IMR-90 (cell line): ENCODE measurements around the gene THRA. TPM values are rescaled to one million over a fixed set of nuclear protein-coding genes. Genes with fewer than 3 reads are reported as not detected.

Source experiments
- ATAC-seq: fragments of 200-7000 bp; cut with Tn5 transposase; 2 replicates; pipeline ENCODE4 v1.9.1; 2020; ENCODE audit warnings: low read depth, mild to moderate bottlenecking, moderate library complexity
- BruUV-seq: library from RNA; stranded (reverse); fragments of 400-500 nt; replicated peaks from 2 replicates; lab custom pipeline; 2021; lab: Mats Ljungman, UMichigan
- CTCF ChIA-PET: fragments of 300-600 bp; formaldehyde crosslinking; extraction: SDS; loops from one replicate; lab custom pipeline; 2021; ENCODE audit warnings: antibody characterized with exemption; lab: Yijun Ruan, JAX
- POLR2A ChIA-PET: fragments of 300-600 bp; sonication (Branson Sonifier 250); formaldehyde crosslinking; loops from one replicate; lab custom pipeline; 2022; ENCODE audit warnings: antibody characterized with exemption; ENCODE audit not compliant: unreplicated experiment; lab: Charles Lee
- DNase-seq: peaks from one replicate; pipeline ENCODE4 v3.0.0; 2013
- H2AFZ ChIP-seq: replicated peaks from 2 replicates; pipeline ENCODE3; 2013; ENCODE audit warnings: low read length, mild to moderate bottlenecking; ENCODE audit not compliant: poor library complexity
- H2AK5ac ChIP-seq: 2 replicates; pipeline ENCODE4 v1.6.1; 2013; ENCODE audit warnings: low read depth, low read length, inconsistent platforms
- H2AK9ac ChIP-seq: replicated peaks from 2 replicates; pipeline ENCODE3; 2013; ENCODE audit warnings: mild to moderate bottlenecking, low read depth, low read length, moderate library complexity; ENCODE audit not compliant: poor library complexity
- H2BK120ac ChIP-seq: 2 replicates; pipeline ENCODE4 v1.6.1; 2013; ENCODE audit warnings: low read depth, low read length, inconsistent platforms
- H2BK15ac ChIP-seq: 3 replicates; pipeline ENCODE4 v1.6.1; 2013; ENCODE audit warnings: low read depth, low read length, inconsistent platforms
- H2BK20ac ChIP-seq: 2 replicates; pipeline ENCODE4 v1.6.1; 2013; ENCODE audit warnings: low read depth, mild to moderate bottlenecking, inconsistent platforms, low read length, moderate library complexity
- H2BK5ac ChIP-seq: 2 replicates; pipeline ENCODE4 v1.6.1; 2013; ENCODE audit warnings: mild to moderate bottlenecking, low read depth, low read length, inconsistent platforms; ENCODE audit not compliant: poor library complexity, severe bottlenecking
- H3K14ac ChIP-seq: replicated peaks from 2 replicates; pipeline ENCODE4 v1.6.1; 2013; ENCODE audit warnings: low read depth, low read length, inconsistent platforms
- H3K18ac ChIP-seq: 2 replicates; pipeline ENCODE4 v1.6.1; 2013; ENCODE audit warnings: low read depth, low read length, control low read depth
- H3K23ac ChIP-seq: 2 replicates; pipeline ENCODE4 v1.6.1; 2013; ENCODE audit warnings: low read depth, low read length, inconsistent platforms
- H3K27ac ChIP-seq: 2 replicates; pipeline ENCODE4 v1.5.1; 2013; ENCODE audit warnings: mild to moderate bottlenecking, control low read depth, low read length; ENCODE audit not compliant: insufficient read depth
- H3K27me3 ChIP-seq: 2 replicates; pipeline ENCODE4 v1.6.1; 2013; ENCODE audit warnings: low read length; ENCODE audit not compliant: control insufficient read depth, insufficient read depth
- H3K36me3 ChIP-seq: 2 replicates; pipeline ENCODE4 v1.6.1; 2013; ENCODE audit warnings: low read length, mixed read lengths; ENCODE audit not compliant: control insufficient read depth, insufficient read depth
- H3K4ac ChIP-seq: 2 replicates; pipeline ENCODE4 v1.6.1; 2013; ENCODE audit warnings: low read depth, low read length, inconsistent platforms
- H3K4me1 ChIP-seq: 2 replicates; pipeline ENCODE4 v1.6.1; 2013; ENCODE audit warnings: low read length, mixed read lengths; ENCODE audit not compliant: control insufficient read depth, insufficient read depth
- H3K4me2 ChIP-seq: 2 replicates; pipeline ENCODE4 v1.6.1; 2013; ENCODE audit warnings: low read depth, mild to moderate bottlenecking, control low read depth, low read length, moderate library complexity
- H3K4me3 ChIP-seq: 2 replicates; pipeline ENCODE4 v1.5.1; 2013; ENCODE audit warnings: low read depth, mild to moderate bottlenecking, control low read depth, low read length, moderate library complexity; ENCODE audit not compliant: insufficient read depth
- H3K56ac ChIP-seq: 2 replicates; pipeline ENCODE4 v1.6.1; 2013; ENCODE audit warnings: low read length, inconsistent platforms; ENCODE audit not compliant: insufficient read depth; ENCODE audit errors: extremely low read depth
- H3K79me1 ChIP-seq, 2 experiments: 2 replicates each; pipeline ENCODE4 v1.6.1; 2013; ENCODE audit warnings: low read length in 2 of 2, inconsistent platforms in 1 of 2, low read depth in 1 of 2
- H3K9ac ChIP-seq: 2 replicates; pipeline ENCODE4 v1.6.1; 2013; ENCODE audit warnings: low read depth, low read length, control low read depth
- H3K9me1 ChIP-seq: 2 replicates; pipeline ENCODE4 v1.6.1; 2013; ENCODE audit warnings: low read length, inconsistent platforms; ENCODE audit not compliant: insufficient read depth
- H3K9me3 ChIP-seq: 2 replicates; pipeline ENCODE4 v1.6.1; 2013; ENCODE audit warnings: low read length; ENCODE audit not compliant: control insufficient read depth, insufficient read depth
- H4K20me1 ChIP-seq: 2 replicates; pipeline ENCODE4 v1.6.1; 2013; ENCODE audit warnings: low read length, inconsistent platforms; ENCODE audit not compliant: insufficient read depth
- H4K5ac ChIP-seq: 2 replicates; pipeline ENCODE4 v1.6.1; 2013; ENCODE audit warnings: mild to moderate bottlenecking, low read depth, low read length, control low read depth
- H4K8ac ChIP-seq, 2 experiments: 2 replicates each; pipeline ENCODE4 v1.6.1; 2013; ENCODE audit warnings: low read depth in 2 of 2, low read length in 2 of 2, control low read depth in 1 of 2, inconsistent platforms in 1 of 2
- H4K91ac ChIP-seq: 2 replicates; pipeline ENCODE4 v1.6.1; 2013; ENCODE audit warnings: low read depth, low read length, inconsistent platforms; ENCODE audit not compliant: insufficient read depth
- BHLHE40 ChIP-seq: fragments of 150-350 bp; IDR thresholded peaks from 2 replicates; pipeline ENCODE4 v1.6.1; 2016; ENCODE audit warnings: mild to moderate bottlenecking, low read depth, low read length
- MAFK ChIP-seq: IDR thresholded peaks from 2 replicates; pipeline ENCODE4 v1.6.1; 2012; ENCODE audit warnings: low read depth, low read length, improper control_type of control experiment
- RFX5 ChIP-seq: IDR thresholded peaks from 2 replicates; pipeline ENCODE4 v1.8.0; 2012; ENCODE audit warnings: low read depth, mild to moderate bottlenecking, low read length, moderate library complexity
- SMC3 ChIP-seq: fragments of 150-350 bp; IDR thresholded peaks from 2 replicates; pipeline ENCODE4 v1.6.1; 2016; ENCODE audit warnings: low read depth, mild to moderate bottlenecking, antibody characterized with exemption, low read length, moderate library complexity
- WGBS, 2 experiments: methylation state at CpG; one replicate each; pipeline versions ENCODE4 v1.1.5 to v1.1.7; 2013; ENCODE audit warnings: missing lambda C conversion rate in 2 of 2; ENCODE audit not compliant: insufficient read length in 1 of 2; ENCODE audit errors: extremely low coverage in 2 of 2; 5-methylcytosine and 5-hydroxymethylcytosine counted together
- dilution Hi-C: fragments of 300-500 bp; cut with HindIII; formaldehyde crosslinking; loops from one replicate; pipeline ENCODE4 v1.14.3; 2018; ENCODE audit warnings: low sequenced_read_pairs; ENCODE audit not compliant: unreplicated experiment
- in situ Hi-C: fragments of 300-500 bp; cut with MboI; formaldehyde crosslinking; loops from 3 replicates; pipeline ENCODE4 v1.14.3; 2019; ENCODE audit warnings: low sequenced_read_pairs, inconsistent platforms, mixed read lengths
- intact Hi-C: fragments of 100-400 bp; cut with micrococcal nuclease; formaldehyde crosslinking; loops from 2 replicates; pipeline ENCODE4 v1.10.0; 2022
- polyA plus RNA-seq, 3 experiments: library from polyadenylated mRNA; depleted of rRNA; stranded (reverse); fragments of >200 nt; gene quantifications; 2 replicates each; pipeline ENCODE4 v1.2.3, GENCODE V29; 2012; ENCODE audit warnings: low replicate concordance in 1 of 3
- total RNA-seq: library from RNA; depleted of rRNA; stranded (reverse); fragments of >200 nt; gene quantifications from 2 replicates; pipeline ENCODE4 v1.2.3, GENCODE V29; 2012

THRA gene
- total and polyA plus RNA-seq, 2 of the 4 experiments (the other 2 are of a cell fraction): 22.0 to 23.4 TPM

- TF ChIP-seq RFX5: no peak
- TF ChIP-seq BHLHE40: peak; percentile 35; the same call in 1 of the 2 replicates
- peak; percentile 77 for TF ChIP-seq SMC3
Observed at GRCh38 chr17:40113110-40113906, 50.5 kb downstream of the THRA start (continued).

GRCh38 chr17:40113907-40114245 lies 51.1 kb downstream of the THRA start:
- peak overlapping the region; percentile 74 for H2BK20ac ChIP-seq
- BruUV-seq: no TSS peak
- peak overlapping the region; percentile 93 for H4K91ac ChIP-seq
- peak overlapping the region; percentile 94 for H2AK5ac ChIP-seq
- H3K9me3 ChIP-seq: no peaks in the 10 kb centered on the region
- ATAC-seq (no peak), DNase-seq (peak; percentile 56)
- H2AK9ac ChIP-seq: peak overlapping the region; percentile 89
- peak overlapping the region; percentile 81 for H2BK120ac ChIP-seq
- H3K79me1 ChIP-seq: peaks cover 0 to 38% of the 10 kb centered on the region in 2 experiments; a peak in 2 of 4 replicates
- peak overlapping the region; percentile 67 for H3K4me2 ChIP-seq
- no peaks in the 10 kb centered on the region for H3K27me3 ChIP-seq
- 60% methylated on average over 3 of the region's 5 CpGs; no CpG with 5 or more reads in 1 of the 2 experiments for WGBS, 2 experiments
- H3K56ac ChIP-seq: peak overlapping the region; percentile 88
- peaks cover 12% of the 10 kb centered on the region; the same call in 1 of the 2 replicates for H3K9me1 ChIP-seq
- peak overlapping the region; percentile 71; the same call in 1 of the 2 replicates for H3K9ac ChIP-seq
- peak overlapping the region; percentile 80 to 92 for H4K8ac ChIP-seq
- intact Hi-C loops: loop anchor here (1.0 to 2.0 kb wide), 4 partner anchors 8 to 177 kb away; partner anchors contain the start of gene CASC3
- peak overlapping the region; percentile 66 for H4K5ac ChIP-seq
- H3K18ac ChIP-seq: peak overlapping the region; percentile 43; the same call in 1 of the 2 replicates
- H2BK5ac ChIP-seq: peak overlapping the region; percentile 78
- TF ChIP-seq MAFK: no peak
- H3K4ac ChIP-seq: peak overlapping the region; percentile 95
- H3K14ac ChIP-seq: peak overlapping the region; percentile 86
- peaks cover 33% of the 10 kb centered on the region for H3K4me1 ChIP-seq
- peak overlapping the region; percentile 76 for H2AFZ ChIP-seq
- ChIA-PET POLR2A (interaction anchor here (0.9 to 1.3 kb wide), 2 partner anchors 10 to 11 kb away, joined by 3 to 5 read pairs; no protein-coding TSS in a partner anchor), CTCF (interaction anchor here (0.8 to 2.9 kb wide), 11 partner anchors 10 to 170 kb away, joined by 3 to 25 read pairs (median 5); no protein-coding TSS in a partner anchor)
- no peaks in the 10 kb centered on the region for H3K36me3 ChIP-seq
- peak overlapping the region; percentile 89 for H3K23ac ChIP-seq
- H3K4me3 ChIP-seq: no peak overlapping the region; the same call in 1 of the 2 replicates
- in situ Hi-C loops: no loop called here
- dilution Hi-C loops: no loop called here
- peak overlapping the region; percentile 77; the same call in 2 of the 3 replicates for H2BK15ac ChIP-seq
- H4K20me1 ChIP-seq: peaks cover 5% of the 10 kb centered on the region; the same call in 1 of the 2 replicates
- H3K27ac ChIP-seq: peak overlapping the region; percentile 90
